ENCODE data around the gene RADIL.

GRCh38 chr7:4838626-4839334 is 44.7 kb downstream of the RADIL start:
- TF ChIP-seq YY1 (tag by site-specific recombination; IDR thresholded peaks at IDR 0.05) (no peak), ZBTB48 (tag by site-specific recombination; IDR thresholded peaks at IDR 0.05) (no peak), ZNF530 (tag by site-specific recombination; IDR thresholded peaks at IDR 0.05; ENCODE audit: low read depth) (no peak), ZBTB21 (tag by site-specific recombination; IDR thresholded peaks at IDR 0.05) (no peak), ZBTB44 (tag by site-specific recombination; IDR thresholded peaks at IDR 0.05) (no peak), ZNF48 (tag by site-specific recombination; IDR thresholded peaks at IDR 0.05) (no peak), SETDB1 (IDR thresholded peaks at IDR 0.05; ENCODE audit: insufficient read length, low read length) (no peak), ZNF146 (tag by site-specific recombination; IDR thresholded peaks at IDR 0.05) (no peak)
- TF ChIP-seq, protein P1, sequence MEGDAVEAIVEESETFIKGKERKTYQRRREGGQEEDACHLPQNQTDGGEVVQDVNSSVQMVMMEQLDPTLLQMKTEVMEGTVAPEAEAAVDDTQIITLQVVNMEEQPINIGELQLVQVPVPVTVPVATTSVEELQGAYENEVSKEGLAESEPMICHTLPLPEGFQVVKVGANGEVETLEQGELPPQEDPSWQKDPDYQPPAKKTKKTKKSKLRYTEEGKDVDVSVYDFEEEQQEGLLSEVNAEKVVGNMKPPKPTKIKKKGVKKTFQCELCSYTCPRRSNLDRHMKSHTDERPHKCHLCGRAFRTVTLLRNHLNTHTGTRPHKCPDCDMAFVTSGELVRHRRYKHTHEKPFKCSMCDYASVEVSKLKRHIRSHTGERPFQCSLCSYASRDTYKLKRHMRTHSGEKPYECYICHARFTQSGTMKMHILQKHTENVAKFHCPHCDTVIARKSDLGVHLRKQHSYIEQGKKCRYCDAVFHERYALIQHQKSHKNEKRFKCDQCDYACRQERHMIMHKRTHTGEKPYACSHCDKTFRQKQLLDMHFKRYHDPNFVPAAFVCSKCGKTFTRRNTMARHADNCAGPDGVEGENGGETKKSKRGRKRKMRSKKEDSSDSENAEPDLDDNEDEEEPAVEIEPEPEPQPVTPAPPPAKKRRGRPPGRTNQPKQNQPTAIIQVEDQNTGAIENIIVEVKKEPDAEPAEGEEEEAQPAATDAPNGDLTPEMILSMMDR (tag by site-specific recombination; IDR thresholded peaks at IDR 0.05): no peak
- TF ChIP-seq, protein P2, sequence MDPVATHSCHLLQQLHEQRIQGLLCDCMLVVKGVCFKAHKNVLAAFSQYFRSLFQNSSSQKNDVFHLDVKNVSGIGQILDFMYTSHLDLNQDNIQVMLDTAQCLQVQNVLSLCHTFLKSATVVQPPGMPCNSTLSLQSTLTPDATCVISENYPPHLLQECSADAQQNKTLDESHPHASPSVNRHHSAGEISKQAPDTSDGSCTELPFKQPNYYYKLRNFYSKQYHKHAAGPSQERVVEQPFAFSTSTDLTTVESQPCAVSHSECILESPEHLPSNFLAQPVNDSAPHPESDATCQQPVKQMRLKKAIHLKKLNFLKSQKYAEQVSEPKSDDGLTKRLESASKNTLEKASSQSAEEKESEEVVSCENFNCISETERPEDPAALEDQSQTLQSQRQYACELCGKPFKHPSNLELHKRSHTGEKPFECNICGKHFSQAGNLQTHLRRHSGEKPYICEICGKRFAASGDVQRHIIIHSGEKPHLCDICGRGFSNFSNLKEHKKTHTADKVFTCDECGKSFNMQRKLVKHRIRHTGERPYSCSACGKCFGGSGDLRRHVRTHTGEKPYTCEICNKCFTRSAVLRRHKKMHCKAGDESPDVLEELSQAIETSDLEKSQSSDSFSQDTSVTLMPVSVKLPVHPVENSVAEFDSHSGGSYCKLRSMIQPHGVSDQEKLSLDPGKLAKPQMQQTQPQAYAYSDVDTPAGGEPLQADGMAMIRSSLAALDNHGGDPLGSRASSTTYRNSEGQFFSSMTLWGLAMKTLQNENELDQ (tag by site-specific recombination; IDR thresholded peaks at IDR 0.05; ENCODE audit: low read depth): no peak
